Liver (tissue), 3 donors: ENCODE results near the gene JAKMIP2.
"Not testable (repeated sequence)": the region's sequence is repeated elsewhere in the genome, so short reads cannot be mapped to it uniquely, and the experiment has no call there.

Source experiments
- ATF3 ChIP-seq: IDR thresholded peaks from 2 replicates; pipeline ENCODE4 v1.6.1; 2016; ENCODE audit warnings: antibody characterized with exemption
- HNF4G ChIP-seq: IDR thresholded peaks from 2 replicates; pipeline ENCODE4 v1.6.1; 2016; ENCODE audit warnings: antibody characterized with exemption
- JUND ChIP-seq, 2 donors: IDR thresholded peaks; 2 replicates each; pipeline ENCODE4 v1.6.1; 2016; ENCODE audit warnings: antibody characterized with exemption in 2 of 2
- RAD21 ChIP-seq, 2 donors: IDR thresholded peaks; 2 replicates each; pipeline ENCODE4 v1.6.1; 2016; ENCODE audit warnings: antibody characterized with exemption in 2 of 2, mild to moderate bottlenecking in 2 of 2
- REST ChIP-seq: IDR thresholded peaks from 2 replicates; pipeline ENCODE4 v1.6.1; 2016; ENCODE audit warnings: antibody characterized with exemption, mild to moderate bottlenecking
- SP1 ChIP-seq: IDR thresholded peaks from 2 replicates; pipeline ENCODE4 v1.6.1; 2018; ENCODE audit warnings: antibody characterized with exemption, mild to moderate bottlenecking
- YY1 ChIP-seq: IDR thresholded peaks from 2 replicates; pipeline ENCODE4 v1.6.1; 2016; ENCODE audit warnings: antibody characterized with exemption, mild to moderate bottlenecking
- ZBTB33 ChIP-seq: IDR thresholded peaks from 2 replicates; pipeline ENCODE4 v1.6.1; 2016; ENCODE audit warnings: antibody characterized with exemption
- TF ChIP-seq, protein P1 (sequence below): IDR thresholded peaks from 2 replicates; pipeline ENCODE4 v1.6.1; 2016; ENCODE audit warnings: antibody characterized with exemption
- TF ChIP-seq, protein P2 (sequence below): fragments of 150-350 bp; IDR thresholded peaks from 2 replicates; pipeline ENCODE4 v1.5.1; 2017; ENCODE audit warnings: improper control_type of control experiment, low read depth, low read length; ENCODE audit not compliant: missing input control
- donor health status: healthy.
- donor health status: healthy.

DNA sequence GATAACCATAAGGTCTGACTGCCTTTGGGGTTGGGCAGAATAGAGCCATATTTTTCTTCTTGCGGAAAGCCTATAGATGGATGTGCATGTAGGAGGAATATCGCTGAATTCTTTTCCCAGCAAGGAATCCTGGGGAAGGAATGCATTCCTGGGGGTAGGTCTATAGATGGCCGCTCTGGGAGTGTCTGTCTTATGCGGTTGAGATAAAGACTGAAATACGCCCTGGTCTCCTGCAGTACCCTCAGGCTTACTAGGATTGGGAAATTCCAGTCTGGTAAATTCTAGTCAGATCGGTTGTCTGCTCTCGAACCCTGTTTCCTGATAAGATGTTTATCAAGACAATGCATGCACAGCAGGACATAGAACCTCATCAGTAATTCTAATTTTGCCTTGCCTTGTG lies 202.1 kb downstream of the JAKMIP2 start:
- TF ChIP-seq, protein P1, sequence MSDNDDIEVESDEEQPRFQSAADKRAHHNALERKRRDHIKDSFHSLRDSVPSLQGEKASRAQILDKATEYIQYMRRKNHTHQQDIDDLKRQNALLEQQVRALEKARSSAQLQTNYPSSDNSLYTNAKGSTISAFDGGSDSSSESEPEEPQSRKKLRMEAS, result not testable (repeated sequence)
- TF ChIP-seq YY1; HNF4G; REST; RAD21 (IDR thresholded peaks at IDR 0.05); JUND (IDR thresholded peaks at IDR 0.05); SP1; ATF3; ZBTB33: not testable (repeated sequence)
- TF ChIP-seq, protein P2, sequence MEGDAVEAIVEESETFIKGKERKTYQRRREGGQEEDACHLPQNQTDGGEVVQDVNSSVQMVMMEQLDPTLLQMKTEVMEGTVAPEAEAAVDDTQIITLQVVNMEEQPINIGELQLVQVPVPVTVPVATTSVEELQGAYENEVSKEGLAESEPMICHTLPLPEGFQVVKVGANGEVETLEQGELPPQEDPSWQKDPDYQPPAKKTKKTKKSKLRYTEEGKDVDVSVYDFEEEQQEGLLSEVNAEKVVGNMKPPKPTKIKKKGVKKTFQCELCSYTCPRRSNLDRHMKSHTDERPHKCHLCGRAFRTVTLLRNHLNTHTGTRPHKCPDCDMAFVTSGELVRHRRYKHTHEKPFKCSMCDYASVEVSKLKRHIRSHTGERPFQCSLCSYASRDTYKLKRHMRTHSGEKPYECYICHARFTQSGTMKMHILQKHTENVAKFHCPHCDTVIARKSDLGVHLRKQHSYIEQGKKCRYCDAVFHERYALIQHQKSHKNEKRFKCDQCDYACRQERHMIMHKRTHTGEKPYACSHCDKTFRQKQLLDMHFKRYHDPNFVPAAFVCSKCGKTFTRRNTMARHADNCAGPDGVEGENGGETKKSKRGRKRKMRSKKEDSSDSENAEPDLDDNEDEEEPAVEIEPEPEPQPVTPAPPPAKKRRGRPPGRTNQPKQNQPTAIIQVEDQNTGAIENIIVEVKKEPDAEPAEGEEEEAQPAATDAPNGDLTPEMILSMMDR, result not testable (repeated sequence)
